ENCODE measurements around the gene LRMDA.

- TF ChIP-seq CTCF (IDR thresholded peaks at IDR 0.05) = no peak
- TF ChIP-seq POLR2A (IDR thresholded peaks at IDR 0.05) = no peak
Measured at GRCh38 chr10:75694790-75695189, 263.4 kb downstream of the LRMDA start.

All from tibial nerve (tissue), 3 donors.